ENCODE data around the gene DEUP1. TPM values are rescaled to one million over a fixed set of nuclear protein-coding genes. Genes with fewer than 3 reads are reported as not detected.

The DEUP1 gene
- total and polyA plus RNA-seq, 4 donors, result 0.39 to 2.4 (median 1.2) TPM

DNA sequence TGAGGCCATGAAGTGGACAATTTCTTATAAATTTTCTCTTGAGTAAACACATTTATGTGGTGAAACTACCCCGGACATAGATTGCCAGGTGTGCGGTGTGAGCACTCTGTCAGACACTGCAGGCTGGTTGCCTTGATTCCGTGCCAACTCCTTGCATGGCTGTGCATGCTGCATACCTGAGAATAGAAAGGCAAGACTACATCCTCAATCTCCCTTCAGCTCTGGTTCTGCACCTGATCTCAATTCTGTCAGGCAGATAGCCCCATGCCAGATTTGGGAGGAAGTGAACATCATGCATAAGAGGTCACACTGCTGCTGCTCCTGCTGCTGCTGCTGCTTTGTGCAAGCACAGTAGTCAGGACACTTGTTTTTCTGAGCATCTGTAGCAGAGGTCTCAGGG lies 42.5 kb upstream of the DEUP1 start:
- ATAC-seq (ENCODE audit: insufficient read depth, low FRiP score) (no peak), DNase-seq (no peak)
- Histone ChIP-seq H3K27ac (ENCODE audit: low read depth in 1 of 2, low read length in 1 of 2) (no peak overlapping the region), H3K9me3 (ENCODE audit: control insufficient read depth in 4 of 4, insufficient read depth in 3 of 4, low read length in 3 of 4) (peaks cover 0 to 3% (median 0%) of the 10 kb centered on the region in 4 donors), H3K27me3 (ENCODE audit: control insufficient read depth in 3 of 3, insufficient read depth in 3 of 3, low read length in 2 of 3) (no peaks in the 10 kb centered on the region), H3K4me3 (no peak overlapping the region), H3K4me1 (ENCODE audit: control insufficient read depth in 5 of 5, insufficient read depth in 5 of 5, low read length in 5 of 5) (no peaks in the 10 kb centered on the region), H3K36me3 (ENCODE audit: control insufficient read depth in 4 of 4, insufficient read depth in 4 of 4, low read length in 4 of 4) (no peaks in the 10 kb centered on the region), H3K9ac (ENCODE audit: insufficient read depth in 1 of 2, low read length in 2 of 2) (no peak overlapping the region)
- WGBS, 2 donors, result 66 to 89% methylated on average over 3 of the region's 3 CpGs
- TF ChIP-seq CTCF (IDR thresholded peaks at IDR 0.05; ENCODE audit: control extremely low read depth, extremely low read depth), result no peak

- Histone ChIP-seq H3K9me3 (ENCODE audit: control insufficient read depth in 4 of 4, insufficient read depth in 3 of 4, low read length in 3 of 4) (peaks cover 0 to 3% (median 0%) of the 10 kb centered on the region in 4 donors), H3K4me1 (ENCODE audit: control insufficient read depth in 5 of 5, insufficient read depth in 5 of 5, low read length in 5 of 5) (no peaks in the 10 kb centered on the region), H3K9ac (ENCODE audit: insufficient read depth in 1 of 2, low read length in 2 of 2) (no peak overlapping the region), H3K4me3 (no peak overlapping the region), H3K27ac (ENCODE audit: low read depth in 1 of 2, low read length in 1 of 2) (no peak overlapping the region), H3K27me3 (ENCODE audit: control insufficient read depth in 3 of 3, insufficient read depth in 3 of 3, low read length in 2 of 3) (no peaks in the 10 kb centered on the region), H3K36me3 (ENCODE audit: control insufficient read depth in 4 of 4, insufficient read depth in 4 of 4, low read length in 4 of 4) (no peaks in the 10 kb centered on the region)
- no peak for DNase-seq
- ATAC-seq (ENCODE audit: insufficient read depth, low FRiP score), result no peak
- 85 to 92% methylated on average over 2 of the region's 2 CpGs for WGBS, 2 donors
- TF ChIP-seq CTCF (IDR thresholded peaks at IDR 0.05; ENCODE audit: control extremely low read depth, extremely low read depth), result no peak
Measured at GRCh38 chr11:93288767-93289166, 41.8 kb upstream of the DEUP1 start.

GRCh38 chr11:93289782-93290463 lies 40.6 kb upstream of the DEUP1 start:
- DNase-seq, result no peak
- no peaks in the 10 kb centered on the region for H3K4me1 ChIP-seq (ENCODE audit: control insufficient read depth in 5 of 5, insufficient read depth in 5 of 5, low read length in 5 of 5)
- peaks cover 0 to 3% (median 0%) of the 10 kb centered on the region in 4 donors for H3K9me3 ChIP-seq (ENCODE audit: control insufficient read depth in 4 of 4, insufficient read depth in 3 of 4, low read length in 3 of 4)
- no peak for ATAC-seq (ENCODE audit: insufficient read depth, low FRiP score)
- 67 to 70% methylated on average over 5 of the region's 5 CpGs for WGBS, 2 donors
- H3K9ac ChIP-seq (ENCODE audit: insufficient read depth in 1 of 2, low read length in 2 of 2), result no peak overlapping the region
- no peaks in the 10 kb centered on the region for H3K27me3 ChIP-seq (ENCODE audit: control insufficient read depth in 3 of 3, insufficient read depth in 3 of 3, low read length in 2 of 3)
- no peak overlapping the region for H3K27ac ChIP-seq (ENCODE audit: low read depth in 1 of 2, low read length in 1 of 2)
- no peak overlapping the region for H3K4me3 ChIP-seq
- TF ChIP-seq CTCF (IDR thresholded peaks at IDR 0.05; ENCODE audit: control extremely low read depth, extremely low read depth), result no peak
- H3K36me3 ChIP-seq (ENCODE audit: control insufficient read depth in 4 of 4, insufficient read depth in 4 of 4, low read length in 4 of 4), result no peaks in the 10 kb centered on the region

DNA sequence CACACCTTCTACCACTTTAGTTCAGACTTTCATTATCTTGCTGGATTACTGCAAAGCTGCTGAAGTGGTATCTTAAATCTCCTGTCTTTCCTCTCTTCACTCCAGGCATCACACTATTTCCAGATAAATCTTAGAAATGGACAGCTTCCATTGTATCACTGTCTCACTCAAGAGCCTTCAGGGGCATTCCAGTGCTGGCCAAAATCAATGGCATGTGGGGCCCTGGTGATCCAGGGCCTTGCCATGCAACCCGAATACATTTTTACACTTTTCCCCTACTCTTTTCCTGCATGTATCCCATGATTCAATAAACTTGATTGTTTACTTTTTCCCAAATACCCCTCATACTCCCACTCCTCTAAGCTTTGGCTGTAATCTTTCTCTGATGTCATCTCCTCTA lies 39.4 kb upstream of the DEUP1 start:
- Histone ChIP-seq H3K36me3 (ENCODE audit: control insufficient read depth in 4 of 4, insufficient read depth in 4 of 4, low read length in 4 of 4) (no peaks in the 10 kb centered on the region), H3K9me3 (ENCODE audit: control insufficient read depth in 4 of 4, insufficient read depth in 3 of 4, low read length in 3 of 4) (peaks cover 0 to 3% (median 0%) of the 10 kb centered on the region in 4 donors), H3K9ac (ENCODE audit: insufficient read depth in 1 of 2, low read length in 2 of 2) (no peak overlapping the region), H3K4me3 (no peak overlapping the region), H3K4me1 (ENCODE audit: control insufficient read depth in 5 of 5, insufficient read depth in 5 of 5, low read length in 5 of 5) (no peaks in the 10 kb centered on the region), H3K27ac (ENCODE audit: low read depth in 1 of 2, low read length in 1 of 2) (no peak overlapping the region), H3K27me3 (ENCODE audit: control insufficient read depth in 3 of 3, insufficient read depth in 3 of 3, low read length in 2 of 3) (no peaks in the 10 kb centered on the region)
- DNase-seq (no peak), ATAC-seq (ENCODE audit: insufficient read depth, low FRiP score) (no peak)
- TF ChIP-seq CTCF (IDR thresholded peaks at IDR 0.05; ENCODE audit: control extremely low read depth, extremely low read depth), result no peak
- 88 to 89% methylated on average over 1 of the region's 1 CpG for WGBS, 2 donors

All from lung (tissue), 12 donors.